Mononuclear cell (primary cell): ENCODE measurements around the gene FAM174C. TPM values are rescaled to one million over a fixed set of nuclear protein-coding genes. Genes with fewer than 3 reads are reported as not detected.
A peak's percentile ranks its signal among the peaks of the same experiment; 100 is the strongest.

Experiments
- H3K27me3 ChIP-seq: 2 replicates; pipeline ENCODE4 v1.6.0; 2011; ENCODE audit warnings: low read length, control low read depth; ENCODE audit not compliant: insufficient read depth
- H3K4me1 ChIP-seq: 2 replicates; pipeline ENCODE4 v1.5.1; 2011; ENCODE audit warnings: mild to moderate bottlenecking, low read length, control low read depth; ENCODE audit not compliant: insufficient read depth
- H3K4me3 ChIP-seq: 2 replicates; pipeline ENCODE4 v1.5.1; 2011; ENCODE audit warnings: mild to moderate bottlenecking, low read length, moderate library complexity
- H3K9me3 ChIP-seq: 2 replicates; pipeline ENCODE4 v1.5.1; 2011; ENCODE audit warnings: low read depth, mild to moderate bottlenecking, control low read depth, low read length
- total RNA-seq: library from RNA; depleted of rRNA; stranded (reverse); fragments of >200 nt; gene quantifications from one replicate; pipeline ENCODE4 v1.2.3, GENCODE V29; 2012

Gene FAM174C
- total RNA-seq, 1 donor, result 16.3 TPM

DNA sequence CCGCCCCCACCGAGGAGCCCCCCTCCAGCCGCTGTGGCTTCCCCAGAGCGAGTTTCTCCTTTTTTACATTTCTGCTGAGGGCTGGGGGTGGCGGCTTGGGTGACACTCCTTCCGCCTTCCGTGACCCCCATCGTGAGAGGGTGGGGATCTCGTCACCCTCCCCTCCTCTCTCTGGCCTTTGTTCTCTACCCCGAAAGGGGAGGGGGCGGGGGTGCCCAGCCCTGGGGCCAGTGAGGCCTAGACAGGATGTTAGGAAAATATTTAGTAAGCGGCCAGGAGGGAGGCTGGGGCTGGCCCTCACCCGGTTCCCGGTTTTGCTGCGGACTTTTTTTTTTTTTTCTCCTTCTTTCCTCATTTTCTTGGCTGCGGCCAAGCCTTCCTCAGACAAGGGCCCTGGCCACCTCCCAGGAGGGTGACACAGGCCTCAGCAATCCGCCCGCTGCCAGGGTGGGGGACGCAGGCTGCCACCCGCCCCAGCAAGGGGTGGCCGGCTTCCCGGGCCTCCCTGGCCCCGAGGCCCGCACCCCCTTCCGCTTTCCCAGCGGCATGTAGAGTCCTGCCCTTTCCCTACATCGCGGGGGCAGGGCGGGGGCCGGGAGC is 23.0 kb upstream of the FAM174C start:
- H3K9me3 ChIP-seq, result no peaks in the 10 kb centered on the region
- H3K27me3 ChIP-seq, result no peaks in the 10 kb centered on the region
- peak overlapping the region; percentile 91 for H3K4me3 ChIP-seq
- H3K4me1 ChIP-seq, result peaks cover 51% of the 10 kb centered on the region

- peak overlapping the region; percentile 91 for H3K4me3 ChIP-seq
- no peaks in the 10 kb centered on the region for H3K9me3 ChIP-seq
- H3K27me3 ChIP-seq, result no peaks in the 10 kb centered on the region
- peaks cover 51% of the 10 kb centered on the region for H3K4me1 ChIP-seq
Measured at GRCh38 chr19:1252821-1253513, 22.4 kb upstream of the FAM174C start.

- Histone ChIP-seq H3K9me3 (no peaks in the 10 kb centered on the region), H3K4me1 (peaks cover 54% of the 10 kb centered on the region), H3K4me3 (peak overlapping the region; percentile 41), H3K27me3 (no peaks in the 10 kb centered on the region)
Measured at GRCh38 chr19:1253514-1254080, 21.7 kb upstream of the FAM174C start.

DNA sequence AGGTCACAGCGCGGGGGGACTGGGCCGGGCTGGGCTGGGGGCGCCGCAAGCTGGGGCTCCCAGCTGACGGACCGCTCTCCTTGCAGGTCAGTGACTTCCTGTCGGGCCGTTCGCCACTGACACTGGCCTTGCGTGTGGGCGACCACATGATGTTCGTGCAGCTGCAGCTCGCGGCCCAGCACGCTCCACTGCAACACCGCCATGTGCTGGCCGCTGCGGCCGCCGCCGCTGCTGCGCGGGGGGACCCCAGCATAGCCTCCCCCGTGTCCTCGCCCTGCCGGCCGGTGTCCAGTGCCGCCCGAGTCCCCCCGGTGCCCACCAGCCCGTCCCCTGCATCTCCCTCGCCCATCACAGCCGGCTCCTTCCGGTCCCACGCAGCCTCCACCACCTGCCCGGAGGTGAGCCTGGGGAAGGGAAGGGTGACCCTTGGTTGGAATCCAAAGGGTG is 21.2 kb upstream of the FAM174C start:
- H3K4me1 ChIP-seq, result peaks cover 60% of the 10 kb centered on the region
- no peaks in the 10 kb centered on the region for H3K27me3 ChIP-seq
- H3K9me3 ChIP-seq, result no peaks in the 10 kb centered on the region
- H3K4me3 ChIP-seq, result no peak overlapping the region

GRCh38 chr19:1254530-1255185 is 20.7 kb upstream of the FAM174C start:
- no peaks in the 10 kb centered on the region for H3K27me3 ChIP-seq

DNA sequence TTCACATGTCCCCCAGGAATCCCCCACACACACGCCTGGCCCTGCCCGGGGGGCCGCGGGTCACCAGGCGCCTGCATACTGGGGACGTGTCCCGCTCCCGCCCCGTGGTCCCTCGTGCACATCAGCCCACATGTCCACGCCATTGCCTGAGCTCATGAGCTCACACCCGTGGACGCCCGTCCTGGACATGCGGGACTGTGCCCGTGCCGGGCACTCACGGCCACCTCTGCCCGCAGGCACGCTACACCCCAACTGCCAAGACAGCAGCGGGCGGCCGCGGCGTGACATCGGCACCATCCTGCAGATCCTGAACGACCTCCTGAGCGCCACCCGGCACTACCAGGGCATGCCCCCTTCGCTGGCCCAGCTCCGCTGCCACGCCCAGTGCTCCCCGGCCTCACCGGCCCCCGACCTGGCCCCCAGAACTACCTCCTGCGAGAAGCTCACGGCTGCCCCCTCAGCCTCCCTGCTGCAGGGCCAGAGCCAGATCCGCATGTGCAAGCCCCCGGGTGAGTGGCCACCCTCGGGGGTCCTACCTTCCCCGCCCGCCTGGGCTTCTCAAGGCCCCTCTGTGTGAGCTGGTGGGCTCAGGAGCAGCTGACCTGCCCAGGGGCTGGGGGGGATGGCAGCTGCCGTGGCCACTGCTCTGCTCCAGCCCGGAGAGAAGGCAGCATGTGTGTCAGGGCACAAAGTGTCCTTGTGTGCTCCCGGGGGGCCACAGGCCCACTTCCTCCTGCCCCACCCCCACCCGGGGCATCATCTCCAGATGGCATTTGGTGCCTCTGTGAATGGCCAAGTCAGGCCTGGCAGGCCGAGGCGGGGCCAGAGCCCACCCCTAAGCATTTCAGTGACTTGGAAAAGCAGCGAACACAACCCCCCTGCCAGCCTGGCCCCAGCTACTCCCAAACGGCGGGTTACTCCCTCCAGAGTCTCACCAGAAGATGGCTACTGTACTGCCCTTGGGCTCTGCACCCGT is 19.9 kb upstream of the FAM174C start:
- no peak overlapping the region for H3K4me3 ChIP-seq
- no peaks in the 10 kb centered on the region for H3K27me3 ChIP-seq
- no peaks in the 10 kb centered on the region for H3K9me3 ChIP-seq
- H3K4me1 ChIP-seq, result peaks cover 73% of the 10 kb centered on the region

More at GRCh38 chr19:1254530-1255185, 20.7 kb upstream of the FAM174C start:
- Histone ChIP-seq H3K4me3 (no peak overlapping the region), H3K4me1 (peaks cover 65% of the 10 kb centered on the region), H3K9me3 (no peaks in the 10 kb centered on the region)

DNA sequence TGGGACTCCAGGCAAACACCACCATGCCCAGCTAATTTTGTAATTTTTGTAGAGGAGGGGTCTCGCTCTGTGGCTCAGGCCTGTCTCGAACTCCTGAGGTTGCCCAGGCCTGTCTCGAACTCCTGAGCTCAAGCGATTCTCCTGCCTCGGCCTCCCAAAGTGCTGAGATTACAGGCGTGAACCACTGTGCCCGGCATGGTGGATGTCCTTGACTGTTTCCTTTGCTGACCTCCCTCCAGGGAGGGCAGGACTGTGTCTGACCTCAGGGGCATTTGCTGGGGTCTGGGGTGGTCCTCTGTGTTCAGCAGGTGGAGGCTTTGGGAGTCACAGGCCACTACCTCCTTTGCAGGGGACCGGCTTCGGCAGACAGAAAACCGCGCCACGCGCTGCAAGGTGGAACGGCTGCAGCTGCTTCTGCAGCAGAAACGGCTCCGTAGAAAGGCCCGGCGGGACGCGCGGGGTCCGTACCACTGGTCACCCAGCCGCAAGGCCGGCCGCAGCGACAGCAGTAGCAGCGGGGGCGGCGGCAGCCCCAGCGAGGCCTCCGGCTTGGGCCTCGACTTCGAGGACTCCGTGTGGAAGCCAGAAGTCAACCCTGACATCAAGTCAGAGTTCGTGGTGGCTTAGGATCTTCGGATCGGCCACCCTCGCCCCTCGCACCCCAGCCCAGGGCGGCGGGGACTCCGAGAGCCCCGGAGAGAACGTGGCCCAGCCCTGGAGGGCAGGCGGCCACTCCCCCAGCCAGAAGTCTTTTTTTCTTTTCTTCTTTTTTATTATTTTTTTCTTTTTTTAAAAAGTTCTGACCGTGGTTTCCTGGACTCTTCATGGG is 18.5 kb upstream of the FAM174C start:
- Histone ChIP-seq H3K4me3 (no peak overlapping the region), H3K9me3 (no peaks in the 10 kb centered on the region), H3K4me1 (peaks cover 83% of the 10 kb centered on the region), H3K27me3 (no peaks in the 10 kb centered on the region)

DNA sequence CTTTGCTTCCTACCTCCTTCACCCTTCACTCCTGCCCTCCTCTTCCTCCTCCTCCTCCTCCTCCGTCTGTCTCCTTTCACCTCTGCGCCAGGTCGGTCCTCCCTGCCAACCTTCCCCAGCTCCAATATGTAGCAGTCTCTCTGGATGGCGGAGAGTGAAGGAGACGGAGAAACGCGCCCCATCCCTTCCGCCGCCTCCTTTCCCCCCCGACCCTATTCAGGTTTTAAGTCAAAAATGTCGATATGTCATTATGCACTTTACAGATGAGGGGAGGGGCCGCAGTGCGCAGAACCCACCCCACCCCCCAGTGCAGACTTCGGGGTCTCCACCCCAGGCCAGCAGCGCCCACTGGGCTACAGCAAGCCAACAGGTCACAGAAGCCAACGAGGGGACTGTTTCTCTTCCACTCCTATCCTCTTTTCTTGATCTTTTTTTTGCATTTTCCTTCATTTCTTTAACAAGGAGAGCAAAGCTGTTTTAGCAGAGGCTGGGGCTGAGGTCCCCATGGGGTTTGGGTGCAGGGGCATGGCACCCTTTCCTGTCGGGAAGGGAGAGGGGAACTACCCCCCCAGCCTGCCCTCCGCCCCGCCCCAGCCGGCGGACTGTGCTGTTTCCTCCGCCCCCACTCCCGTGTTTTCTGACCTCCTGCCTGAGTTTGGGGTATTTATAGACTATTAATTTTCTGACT is 17.7 kb upstream of the FAM174C start:
- peaks cover 90% of the 10 kb centered on the region for H3K4me1 ChIP-seq
- H3K9me3 ChIP-seq, result no peaks in the 10 kb centered on the region
- no peaks in the 10 kb centered on the region for H3K27me3 ChIP-seq
- no peak overlapping the region for H3K4me3 ChIP-seq

DNA sequence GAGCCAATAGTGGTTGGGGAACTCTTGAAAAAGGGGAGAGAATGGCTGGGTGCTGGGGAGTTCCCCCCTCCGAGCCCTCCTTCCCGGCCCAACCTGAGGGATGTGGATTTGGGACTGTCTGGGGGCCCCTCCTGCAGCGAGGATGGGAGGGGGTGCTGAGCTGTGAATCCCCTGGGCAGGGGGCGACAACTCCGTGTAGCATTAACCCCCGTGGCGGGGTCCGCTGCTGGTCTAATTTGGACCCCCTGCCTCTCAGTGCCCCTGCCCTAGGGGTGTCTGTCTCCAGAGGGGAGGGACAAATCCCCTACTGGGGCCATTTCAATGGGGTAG is 17.2 kb upstream of the FAM174C start:
- H3K27me3 ChIP-seq, result no peaks in the 10 kb centered on the region
- no peak overlapping the region for H3K4me3 ChIP-seq
- no peaks in the 10 kb centered on the region for H3K9me3 ChIP-seq

DNA sequence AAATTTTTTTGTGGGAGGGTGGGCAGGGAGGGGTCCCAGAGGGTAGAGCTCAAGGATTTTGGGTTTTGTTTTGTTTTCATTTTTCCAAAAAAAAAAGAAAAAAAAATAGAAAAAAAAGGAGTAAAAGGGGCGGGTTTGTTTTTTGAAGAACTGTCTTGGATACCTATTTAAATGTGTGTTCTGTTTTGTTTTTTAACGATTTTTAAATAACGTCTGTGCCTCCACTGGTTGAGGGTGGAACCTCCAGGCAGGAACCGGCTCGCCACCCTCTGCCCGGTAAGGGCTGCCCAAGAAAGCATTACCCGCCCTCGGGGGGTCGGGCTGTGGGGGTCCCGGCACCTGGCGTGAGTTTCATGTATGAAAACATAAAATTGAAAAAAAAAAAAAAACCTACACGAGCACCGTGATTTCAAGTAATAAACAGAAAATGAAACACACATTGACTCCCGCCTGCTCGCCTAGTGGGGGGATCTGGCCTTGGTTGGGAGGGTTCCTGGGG is 16.6 kb upstream of the FAM174C start:
- peaks cover 95% of the 10 kb centered on the region for H3K4me1 ChIP-seq
- H3K4me3 ChIP-seq, result peak overlapping the region; percentile 40
- H3K9me3 ChIP-seq, result no peaks in the 10 kb centered on the region
- no peaks in the 10 kb centered on the region for H3K27me3 ChIP-seq

More for the DNA sequence above, 17.2 kb upstream of the FAM174C start:
- H3K4me1 ChIP-seq, result peaks cover 95% of the 10 kb centered on the region

DNA sequence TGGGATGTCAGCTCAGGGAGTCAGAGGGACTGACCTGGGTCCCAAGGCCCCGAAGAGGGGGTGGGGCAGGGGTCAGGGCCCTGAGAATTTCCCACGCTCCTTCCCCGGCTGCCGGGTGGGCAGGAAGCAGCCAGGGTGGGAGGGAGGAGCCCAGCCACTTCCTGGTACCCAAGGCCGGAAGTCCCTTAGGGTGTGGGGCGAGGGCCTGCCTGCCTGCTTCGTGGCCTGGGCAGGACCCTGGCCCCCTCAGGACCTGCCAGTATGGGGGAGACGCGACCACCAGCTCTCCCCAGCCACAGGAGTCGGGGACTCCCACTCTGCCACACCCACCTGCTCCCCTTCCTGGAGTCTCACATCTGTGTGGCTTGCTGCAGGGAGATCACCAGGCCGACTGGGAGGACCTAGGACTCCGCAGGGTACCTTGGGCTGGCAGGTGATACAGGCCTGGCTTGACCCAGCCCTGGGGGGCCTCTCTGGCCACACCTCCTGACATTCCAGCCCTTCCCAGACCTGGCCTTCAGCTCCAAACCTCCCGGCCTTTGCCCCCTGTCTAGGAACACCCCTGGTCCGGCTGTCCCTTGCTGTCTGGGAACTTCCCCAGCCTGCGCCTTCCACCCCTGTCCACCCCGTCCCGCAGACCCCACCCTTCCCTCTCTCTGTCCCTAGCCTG is 16.0 kb upstream of the FAM174C start:
- Histone ChIP-seq H3K4me3 (peak overlapping the region; percentile 40), H3K9me3 (no peaks in the 10 kb centered on the region), H3K27me3 (no peaks in the 10 kb centered on the region), H3K4me1 (peaks cover 95% of the 10 kb centered on the region)

DNA sequence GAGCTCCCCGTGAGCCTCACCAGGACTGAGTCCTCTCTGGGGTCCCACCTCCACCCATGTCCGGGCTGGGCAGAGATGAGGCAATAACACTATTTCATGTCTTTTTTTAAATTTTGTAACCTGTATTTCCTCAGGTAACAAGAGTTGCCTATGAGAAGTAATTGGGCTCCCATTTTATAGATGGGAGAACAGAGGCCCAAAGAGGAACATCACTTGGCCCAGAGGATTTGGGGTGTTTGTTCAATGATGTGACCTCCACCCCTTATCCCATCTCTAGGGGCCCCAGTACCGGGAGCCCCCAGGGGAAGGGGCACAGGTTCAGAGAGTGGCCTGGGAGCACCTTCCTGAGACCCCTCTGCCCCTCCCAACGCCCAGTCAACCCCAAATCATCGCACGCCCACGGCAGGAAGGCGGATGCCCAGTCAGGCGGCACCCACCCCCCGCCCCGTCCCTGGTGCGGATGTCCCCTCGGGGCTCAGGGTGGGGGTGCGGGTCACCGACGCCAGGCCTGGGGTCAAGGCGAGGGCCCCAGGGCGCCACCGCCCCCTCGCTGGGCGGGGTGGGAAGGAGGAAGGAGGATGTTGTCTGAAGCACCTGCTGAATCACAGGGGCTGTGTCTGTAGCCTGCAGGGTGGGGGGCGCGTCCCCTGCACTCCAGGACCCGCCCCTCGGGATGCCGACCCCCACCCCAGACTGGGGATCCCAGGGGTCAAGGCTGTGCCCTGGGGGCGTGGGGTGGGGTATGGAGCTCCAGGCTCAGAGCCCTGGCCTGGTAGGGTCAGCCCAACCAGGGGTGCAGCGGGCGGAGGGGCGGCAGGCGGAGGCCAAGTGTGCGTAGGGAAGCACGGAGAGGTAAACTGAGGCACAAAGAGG is 15.2 kb upstream of the FAM174C start:
- Histone ChIP-seq H3K27me3 (no peaks in the 10 kb centered on the region), H3K4me3 (peak overlapping the region; percentile 40), H3K4me1 (peaks cover 95% of the 10 kb centered on the region)

More for the DNA sequence above, 15.2 kb upstream of the FAM174C start:
- H3K9me3 ChIP-seq, result no peaks in the 10 kb centered on the region
